HepG2 (cell line): ENCODE results near the gene NCBP3. TPM values are rescaled to one million over a fixed set of nuclear protein-coding genes. Genes with fewer than 3 reads are reported as not detected.

Source experiments
- ARID5B ChIP-seq: IDR thresholded peaks from 2 replicates; pipeline ENCODE4 v1.4.0; 2020; ENCODE audit warnings: mild to moderate bottlenecking, missing genetic modification reagents
- BRD4 ChIP-seq: sonication (generic); formaldehyde crosslinking; IDR thresholded peaks from 2 replicates; pipeline ENCODE4 v1.4.0; 2020; ENCODE audit warnings: missing genetic modification reagents
- CBFB ChIP-seq: sonication (generic); formaldehyde crosslinking; IDR thresholded peaks from 2 replicates; pipeline ENCODE4 v1.4.0; 2020; ENCODE audit warnings: missing genetic modification reagents
- E2F5 ChIP-seq: sonication (generic); formaldehyde crosslinking; conservative IDR thresholded peaks from 2 replicates; pipeline ENCODE4 v1.4.0; 2020; ENCODE audit warnings: missing genetic modification reagents
- MAF1 ChIP-seq: sonication (generic); formaldehyde crosslinking; IDR thresholded peaks from 2 replicates; pipeline ENCODE4 v1.5.0; 2020; ENCODE audit warnings: missing genetic modification reagents, borderline replicate concordance
- SAP130 ChIP-seq: IDR thresholded peaks from 2 replicates; pipeline ENCODE4 v1.6.1; 2016; ENCODE audit warnings: low read depth
- SRY ChIP-seq: sonication (generic); formaldehyde crosslinking; IDR thresholded peaks from 2 replicates; pipeline ENCODE4 v1.8.0; 2022; ENCODE audit warnings: mild to moderate bottlenecking, missing genetic modification reagents
- TEF ChIP-seq: sonication (generic); formaldehyde crosslinking; IDR thresholded peaks from 2 replicates; pipeline ENCODE4 v1.5.0; 2020; ENCODE audit warnings: missing genetic modification reagents
- THAP11 ChIP-seq: IDR thresholded peaks from 2 replicates; pipeline ENCODE4 v1.6.1; 2016; ENCODE audit warnings: missing biosample characterization, missing genetic modification reagents
- ZFP90 ChIP-seq: sonication (generic); formaldehyde crosslinking; IDR thresholded peaks from 2 replicates; pipeline ENCODE4 v1.8.0; 2022; ENCODE audit warnings: missing genetic modification reagents, mild to moderate bottlenecking, inconsistent platforms, borderline replicate concordance
- ZMYM2 ChIP-seq: sonication (generic); formaldehyde crosslinking; IDR thresholded peaks from 2 replicates; pipeline ENCODE4 v1.8.0; 2022; ENCODE audit warnings: mild to moderate bottlenecking, missing genetic modification reagents
- ZNF580 ChIP-seq: IDR thresholded peaks from 2 replicates; pipeline ENCODE4 v1.6.1; 2016; ENCODE audit warnings: low read depth, borderline replicate concordance
- ZNF660 ChIP-seq: sonication (generic); formaldehyde crosslinking; IDR thresholded peaks from 2 replicates; pipeline ENCODE4 v1.5.1; 2020; ENCODE audit warnings: mild to moderate bottlenecking, low read depth, missing genetic modification reagents, borderline replicate concordance
- ZZZ3 ChIP-seq: sonication (generic); formaldehyde crosslinking; IDR thresholded peaks from 2 replicates; pipeline ENCODE4 v1.4.0; 2020; ENCODE audit warnings: missing genetic modification reagents, mild to moderate bottlenecking, borderline replicate concordance
- polyA plus RNA-seq, 8 experiments: library from polyadenylated mRNA; depleted of rRNA in 3 of 8; stranded (reverse) in 7 of 8; unstranded in 1 of 8; fragments of >200 nt; fragmentation: Illumina TruSeq in 4 of 8; extraction: Trizol in 4 of 8; gene quantifications; 2 replicates each; pipeline versions ENCODE4 v1.2.1 to v1.2.3, GENCODE V29; 2011 to 2016; ENCODE audit warnings: low read depth in 4 of 8, missing spikeins in 1 of 8, mixed read lengths in 1 of 8; ENCODE audit not compliant: insufficient read depth in 1 of 8
- total RNA-seq, 5 experiments: library from RNA; depleted of rRNA; stranded (reverse); fragments of >200 nt; fragmentation: Illumina TruSeq; extraction: Trizol; gene quantifications; 2 replicates each; pipeline ENCODE4 v1.2.3, GENCODE V29; 2016; ENCODE audit warnings: low read depth in 1 of 5
- TF ChIP-seq, protein P1 (sequence below): sonication (generic); formaldehyde crosslinking; conservative IDR thresholded peaks from 2 replicates; pipeline ENCODE4 v1.8.1; 2023; ENCODE audit warnings: missing genetic modification reagents
- TF ChIP-seq, protein P2 (sequence below): sonication (generic); formaldehyde crosslinking; IDR thresholded peaks from 2 replicates; pipeline ENCODE4 v1.5.1; 2020; ENCODE audit warnings: missing genetic modification reagents, mild to moderate bottlenecking, borderline replicate concordance
- TF ChIP-seq, protein P3 (sequence below): sonication (generic); formaldehyde crosslinking; IDR thresholded peaks from 2 replicates; pipeline ENCODE4 v1.4.0; 2020; ENCODE audit warnings: mild to moderate bottlenecking, missing genetic modification reagents, borderline replicate concordance

The NCBP3 gene
- total and polyA plus RNA-seq, 2 of the 13 experiments (the other 11 are each of a cell fraction or from before 2014, with no cell fraction given), result 19.5 to 24.8 TPM

DNA sequence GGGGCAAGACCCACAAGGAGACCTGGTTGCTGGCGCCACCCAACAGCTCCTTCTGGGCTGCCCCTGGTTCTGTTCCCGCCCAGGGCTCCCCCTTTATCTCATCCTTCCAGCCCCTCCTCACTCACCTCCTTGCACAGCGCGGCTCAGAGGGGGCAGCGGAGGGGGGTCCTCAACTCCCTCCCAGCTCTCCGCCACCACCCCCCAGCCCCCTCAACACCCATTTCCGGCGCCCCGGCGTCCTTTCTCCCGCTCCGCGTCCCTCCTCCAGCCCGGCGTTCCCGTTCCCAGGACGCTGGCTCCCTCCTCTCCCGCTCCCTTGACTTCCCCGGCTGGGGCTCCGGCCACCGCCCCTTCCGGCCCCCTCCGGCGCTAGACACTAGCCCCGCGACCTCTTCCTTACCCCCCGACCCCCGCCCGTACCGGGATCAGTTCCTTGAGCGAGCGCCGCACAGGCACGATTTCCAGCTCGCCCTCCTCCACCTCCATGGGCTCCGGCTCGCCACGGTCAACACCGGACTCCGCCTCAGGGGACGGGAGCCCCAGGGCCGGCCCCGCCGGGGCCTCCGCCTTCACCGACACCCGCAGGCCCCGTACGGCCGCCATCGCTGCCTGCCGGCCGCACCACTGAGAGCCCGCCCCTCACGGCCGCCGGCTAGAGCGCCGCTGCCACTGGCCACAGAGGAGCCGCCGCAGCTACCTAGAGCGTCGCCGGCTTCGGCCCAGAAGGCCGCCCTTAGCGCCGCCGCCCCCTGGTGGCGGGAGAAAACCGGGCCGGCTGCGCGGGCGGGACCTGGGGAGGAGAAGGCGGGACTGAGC, at the start of gene NCBP3 (continued):
- TF ChIP-seq ZMYM2 (no peak), ARID5B (CRISPR knock-in tag) (0 out of 2 replicates have a peak, but pooled peaks have one; percentile 46), CBFB (peak; percentile 96), BRD4 (CRISPR knock-in tag) (peak; percentile 39), SRY (peak; percentile 95), ZNF660 (0 out of 2 replicates have a peak, but pooled peaks have one; percentile 29), TEF (CRISPR knock-in tag) (no peak), SAP130 (CRISPR knock-in tag) (peak; percentile 90), THAP11 (CRISPR knock-in tag) (peak; percentile 93), MAF1 (CRISPR knock-in tag) (peak; percentile 77; the same call in 1 of the 2 replicates), ZNF580 (CRISPR knock-in tag) (no peak), ZZZ3 (peak; percentile 58; the same call in 1 of the 2 replicates), ZFP90 (no peak; the same call in 1 of the 2 replicates), E2F5 (no peak; the same call in 1 of the 2 replicates)
- TF ChIP-seq, protein P1, sequence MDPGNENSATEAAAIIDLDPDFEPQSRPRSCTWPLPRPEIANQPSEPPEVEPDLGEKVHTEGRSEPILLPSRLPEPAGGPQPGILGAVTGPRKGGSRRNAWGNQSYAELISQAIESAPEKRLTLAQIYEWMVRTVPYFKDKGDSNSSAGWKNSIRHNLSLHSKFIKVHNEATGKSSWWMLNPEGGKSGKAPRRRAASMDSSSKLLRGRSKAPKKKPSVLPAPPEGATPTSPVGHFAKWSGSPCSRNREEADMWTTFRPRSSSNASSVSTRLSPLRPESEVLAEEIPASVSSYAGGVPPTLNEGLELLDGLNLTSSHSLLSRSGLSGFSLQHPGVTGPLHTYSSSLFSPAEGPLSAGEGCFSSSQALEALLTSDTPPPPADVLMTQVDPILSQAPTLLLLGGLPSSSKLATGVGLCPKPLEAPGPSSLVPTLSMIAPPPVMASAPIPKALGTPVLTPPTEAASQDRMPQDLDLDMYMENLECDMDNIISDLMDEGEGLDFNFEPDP, result no peak
- TF ChIP-seq, protein P2, sequence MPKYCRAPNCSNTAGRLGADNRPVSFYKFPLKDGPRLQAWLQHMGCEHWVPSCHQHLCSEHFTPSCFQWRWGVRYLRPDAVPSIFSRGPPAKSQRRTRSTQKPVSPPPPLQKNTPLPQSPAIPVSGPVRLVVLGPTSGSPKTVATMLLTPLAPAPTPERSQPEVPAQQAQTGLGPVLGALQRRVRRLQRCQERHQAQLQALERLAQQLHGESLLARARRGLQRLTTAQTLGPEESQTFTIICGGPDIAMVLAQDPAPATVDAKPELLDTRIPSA (CRISPR knock-in tag), result no peak; the same call in none of the 2 replicates
- TF ChIP-seq, protein P3, sequence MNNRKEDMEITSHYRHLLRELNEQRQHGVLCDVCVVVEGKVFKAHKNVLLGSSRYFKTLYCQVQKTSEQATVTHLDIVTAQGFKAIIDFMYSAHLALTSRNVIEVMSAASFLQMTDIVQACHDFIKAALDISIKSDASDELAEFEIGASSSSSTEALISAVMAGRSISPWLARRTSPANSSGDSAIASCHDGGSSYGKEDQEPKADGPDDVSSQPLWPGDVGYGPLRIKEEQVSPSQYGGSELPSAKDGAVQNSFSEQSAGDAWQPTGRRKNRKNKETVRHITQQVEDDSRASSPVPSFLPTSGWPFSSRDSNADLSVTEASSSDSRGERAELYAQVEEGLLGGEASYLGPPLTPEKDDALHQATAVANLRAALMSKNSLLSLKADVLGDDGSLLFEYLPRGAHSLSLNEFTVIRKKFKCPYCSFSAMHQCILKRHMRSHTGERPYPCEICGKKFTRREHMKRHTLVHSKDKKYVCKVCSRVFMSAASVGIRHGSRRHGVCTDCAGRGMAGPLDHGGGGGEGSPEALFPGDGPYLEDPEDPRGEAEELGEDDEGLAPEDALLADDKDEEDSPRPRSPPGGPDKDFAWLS (CRISPR knock-in tag), result 0 out of 2 replicates have a peak, but pooled peaks have one; percentile 47
